Prostate gland (tissue), 2 donors: ENCODE data around the gene HMMR. TPM values are rescaled to one million over a fixed set of nuclear protein-coding genes. Genes with fewer than 3 reads are reported as not detected.

ENCODE experiments used
- DNase-seq: peaks from one replicate; pipeline ENCODE4 v3.0.0-alpha.2; 2019; ENCODE audit warnings: low spot score
- H3K27ac ChIP-seq, 2 donors: fragments of 200-600 bp; sonication (generic); 2 replicates each; pipeline ENCODE4 v1.5.1; 2017 to 2019
- H3K27me3 ChIP-seq: fragments of 200-600 bp; sonication (generic); replicated peaks from 2 replicates; pipeline ENCODE4 v1.5.1; 2019; ENCODE audit not compliant: insufficient read depth
- H3K36me3 ChIP-seq, 2 donors: fragments of 200-600 bp; sonication (generic); 1 replicate in 1 of 2; 2 replicates in 1 of 2; pipeline versions ENCODE4 v1.5.1 to v1.8.1; 2017 to 2019
- H3K4me1 ChIP-seq: fragments of 200-600 bp; sonication (generic); replicated peaks from 2 replicates; pipeline ENCODE4 v1.5.1; 2019
- H3K4me3 ChIP-seq, 2 donors: fragments of 200-600 bp; sonication (generic); 2 replicates each; pipeline ENCODE4 v1.5.1; 2017 to 2019
- H3K9me3 ChIP-seq: fragments of 200-600 bp; sonication (generic); 2 replicates; pipeline ENCODE4 v1.5.1; 2017
- CTCF ChIP-seq, 4 experiments: fragments of 200-600 bp in 2 of 4; fragments of 450-650 bp in 2 of 4; sonication (generic) in 2 of 4; IDR thresholded peaks; 1 replicate in 3 of 4; 2 replicates in 1 of 4; pipeline ENCODE4 v1.5.1; 2016 to 2019; ENCODE audit warnings: antibody characterized with exemption in 4 of 4, mild to moderate bottlenecking in 2 of 4, moderate library complexity in 2 of 4
- POLR2A ChIP-seq: fragments of 450-650 bp; IDR thresholded peaks from one replicate; pipeline ENCODE4 v1.6.1; 2016; ENCODE audit warnings: antibody characterized with exemption, mild to moderate bottlenecking
- POLR2AphosphoS5 ChIP-seq: sonication (generic); formaldehyde crosslinking; IDR thresholded peaks from one replicate; pipeline ENCODE4 v1.6.1; 2017; ENCODE audit warnings: antibody characterized with exemption
- WGBS: methylation state at CpG from one replicate; pipeline ENCODE4 v1.1.5; 2018; 5-methylcytosine and 5-hydroxymethylcytosine counted together
- intact Hi-C: fragments of 100-400 bp; cut with DNase I; formaldehyde crosslinking; loops from one replicate; pipeline ENCODE4 v1.14.2; 2022
- total RNA-seq, 2 donors: library from RNA; depleted of rRNA; stranded (reverse); fragments of >200 nt; gene quantifications; one replicate each; pipeline ENCODE4 v1.1.0, GENCODE V29; 2016

Gene HMMR
- total RNA-seq, 2 donors from 2014 or later, result 1.7 to 1.8 TPM

- Histone ChIP-seq H3K27ac (no peak overlapping the region), H3K4me3 (no peak overlapping the region), H3K4me1 (no peaks in the 10 kb centered on the region), H3K36me3 (no peaks in the 10 kb centered on the region), H3K9me3 (no peaks in the 10 kb centered on the region), H3K27me3 (no peaks in the 10 kb centered on the region)
- TF ChIP-seq CTCF (IDR thresholded peaks at IDR 0.05) (no peak), POLR2A (no peak), POLR2AphosphoS5 (no peak)
- intact Hi-C loops, result no loop called here
- WGBS, result 79% methylated on average over 2 of the region's 2 CpGs
- DNase-seq, result no peak
These were observed 17.9 kb downstream of the HMMR start for GRCh38 chr5:163478126-163478981.

GRCh38 chr5:163478982-163479271, 18.5 kb downstream of the HMMR start:
- intact Hi-C loops, result no loop called here
- Histone ChIP-seq H3K4me3 (no peak overlapping the region), H3K4me1 (no peaks in the 10 kb centered on the region), H3K27me3 (no peaks in the 10 kb centered on the region), H3K36me3 (no peaks in the 10 kb centered on the region), H3K27ac (no peak overlapping the region), H3K9me3 (no peaks in the 10 kb centered on the region)
- no peak for TF ChIP-seq POLR2A
- no peak for TF ChIP-seq POLR2AphosphoS5
- no peak for TF ChIP-seq CTCF (IDR thresholded peaks at IDR 0.05)
- 86% methylated on average over 1 of the region's 1 CpG for WGBS
- no peak for DNase-seq

GRCh38 chr5:163489055-163489744, 28.8 kb downstream of the HMMR start:
- no peak overlapping the region for H3K4me3 ChIP-seq
- intact Hi-C loops, result no loop called here
- H3K9me3 ChIP-seq, result no peaks in the 10 kb centered on the region
- no peaks in the 10 kb centered on the region for H3K4me1 ChIP-seq
- no peaks in the 10 kb centered on the region for H3K36me3 ChIP-seq
- H3K27me3 ChIP-seq, result no peaks in the 10 kb centered on the region
- DNase-seq, result no peak
- no peak for TF ChIP-seq POLR2AphosphoS5
- TF ChIP-seq CTCF (IDR thresholded peaks at IDR 0.05), result no peak
- WGBS, result 81% methylated on average over 6 of the region's 6 CpGs
- no peak overlapping the region for H3K27ac ChIP-seq

- Histone ChIP-seq H3K4me3 (no peak overlapping the region), H3K4me1 (no peaks in the 10 kb centered on the region), H3K9me3 (no peaks in the 10 kb centered on the region), H3K27me3 (no peaks in the 10 kb centered on the region), H3K36me3 (no peaks in the 10 kb centered on the region), H3K27ac (no peak overlapping the region)
- TF ChIP-seq POLR2A, result no peak
- no peak for TF ChIP-seq POLR2AphosphoS5
- no peak for TF ChIP-seq CTCF (IDR thresholded peaks at IDR 0.05)
- intact Hi-C loops, result no loop called here
- DNase-seq, result no peak
- WGBS, result 93% methylated on average over 3 of the region's 3 CpGs
These were observed 29.3 kb downstream of the HMMR start for GRCh38 chr5:163489745-163490075.

GRCh38 chr5:163496286-163496685, 35.9 kb downstream of the HMMR start:
- TF ChIP-seq POLR2A (no peak), POLR2AphosphoS5 (no peak), CTCF (IDR thresholded peaks at IDR 0.05) (no peak)
- Histone ChIP-seq H3K27me3 (no peaks in the 10 kb centered on the region), H3K27ac (no peak overlapping the region), H3K4me3 (no peak overlapping the region), H3K36me3 (no peaks in the 10 kb centered on the region), H3K9me3 (no peaks in the 10 kb centered on the region), H3K4me1 (no peaks in the 10 kb centered on the region)
- no peak for DNase-seq
- WGBS, result 94% methylated on average over 1 of the region's 1 CpG
- intact Hi-C loops, result no loop called here
